Muscle layer of colon (tissue), 2 donors: ENCODE results near the gene DLGAP1.
A peak's percentile ranks its signal among the peaks of the same experiment; 100 is the strongest.

ENCODE experiments used
- H3K27ac ChIP-seq: one replicate; pipeline ENCODE4 v1.7.0; 2013; ENCODE audit warnings: low read depth, mild to moderate bottlenecking, low read length, moderate library complexity
- H3K27me3 ChIP-seq, 2 donors: one replicate each; pipeline ENCODE4 v1.7.0; 2013; ENCODE audit warnings: low read length in 2 of 2, mild to moderate bottlenecking in 2 of 2; ENCODE audit not compliant: insufficient read depth in 2 of 2, control insufficient read depth in 1 of 2
- H3K36me3 ChIP-seq: one replicate; pipeline ENCODE4 v1.7.0; 2013; ENCODE audit warnings: mild to moderate bottlenecking, low read length; ENCODE audit not compliant: insufficient read depth
- H3K4me1 ChIP-seq: one replicate; pipeline ENCODE4 v1.7.0; 2013; ENCODE audit warnings: mild to moderate bottlenecking, low read length; ENCODE audit not compliant: insufficient read depth
- H3K4me3 ChIP-seq, 2 donors: one replicate each; pipeline ENCODE4 v1.7.0; 2013; ENCODE audit warnings: low read length in 2 of 2, low read depth in 1 of 2, mild to moderate bottlenecking in 1 of 2, moderate library complexity in 1 of 2
- H3K9ac ChIP-seq: one replicate; pipeline ENCODE4 v1.7.0; 2013; ENCODE audit warnings: low read length
- H3K9me3 ChIP-seq: one replicate; pipeline ENCODE4 v1.7.0; 2013; ENCODE audit warnings: mild to moderate bottlenecking, low read length
- donor health status: abdominal sarcoma.
- donor health status: Adenocarcinoma of cecum.

The DLGAP1 gene

DNA sequence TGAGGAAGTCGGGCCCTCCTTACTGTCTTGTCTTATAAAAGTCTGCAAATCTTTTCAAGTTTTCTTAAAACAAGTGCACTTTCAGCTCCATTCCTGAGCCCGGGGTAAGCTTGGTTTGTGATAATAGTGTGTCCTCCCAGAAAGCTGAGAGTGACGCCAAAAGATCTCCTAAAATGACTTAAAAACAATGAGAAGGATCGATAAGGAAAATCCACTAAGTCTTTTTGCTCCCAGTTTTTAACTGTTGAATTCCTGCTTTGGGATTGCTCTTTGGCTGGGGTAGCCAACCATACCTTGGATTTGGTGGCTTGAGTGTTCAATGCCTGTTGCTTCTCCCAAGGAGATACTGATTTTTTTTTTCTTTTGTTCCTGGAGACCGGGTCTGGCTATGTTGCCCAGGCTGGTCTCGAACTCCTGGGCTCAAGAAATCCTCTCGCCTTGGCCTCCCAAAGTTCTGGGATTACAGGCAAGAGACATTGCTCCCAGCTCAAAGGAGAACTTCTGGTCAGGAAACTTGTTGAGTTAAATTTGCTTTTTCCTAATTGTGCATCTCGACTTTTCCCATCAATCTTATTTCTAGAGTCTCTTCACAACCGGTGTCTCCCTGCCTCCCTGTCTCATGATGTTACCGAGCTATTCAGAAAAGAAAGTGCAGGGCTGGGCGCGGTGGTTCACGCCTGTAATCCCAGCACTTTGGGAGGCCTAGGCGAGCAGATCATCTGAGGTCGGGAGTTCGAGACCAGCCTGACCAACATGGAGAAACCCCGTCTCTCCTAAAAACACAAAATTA, 1002.2 kb downstream of the DLGAP1 start:
- Histone ChIP-seq H3K4me1 (peaks cover 31% of the 10 kb centered on the region), H3K4me3 (peak overlapping the region; percentile 99 to 100), H3K9me3 (no peaks in the 10 kb centered on the region), H3K27ac (peak overlapping the region; percentile 100), H3K36me3 (peaks cover 14% of the 10 kb centered on the region), H3K9ac (peak overlapping the region; percentile 99), H3K27me3 (no peaks in the 10 kb centered on the region)

- Histone ChIP-seq H3K4me1 (peaks cover 31% of the 10 kb centered on the region), H3K4me3 (peak overlapping the region; percentile 99 to 100), H3K27ac (peak overlapping the region; percentile 100), H3K27me3 (no peaks in the 10 kb centered on the region), H3K9me3 (no peaks in the 10 kb centered on the region), H3K36me3 (peaks cover 9% of the 10 kb centered on the region), H3K9ac (peak overlapping the region; percentile 99)
Observed at GRCh38 chr18:3451989-3452749, 1002.9 kb downstream of the DLGAP1 start.

DNA sequence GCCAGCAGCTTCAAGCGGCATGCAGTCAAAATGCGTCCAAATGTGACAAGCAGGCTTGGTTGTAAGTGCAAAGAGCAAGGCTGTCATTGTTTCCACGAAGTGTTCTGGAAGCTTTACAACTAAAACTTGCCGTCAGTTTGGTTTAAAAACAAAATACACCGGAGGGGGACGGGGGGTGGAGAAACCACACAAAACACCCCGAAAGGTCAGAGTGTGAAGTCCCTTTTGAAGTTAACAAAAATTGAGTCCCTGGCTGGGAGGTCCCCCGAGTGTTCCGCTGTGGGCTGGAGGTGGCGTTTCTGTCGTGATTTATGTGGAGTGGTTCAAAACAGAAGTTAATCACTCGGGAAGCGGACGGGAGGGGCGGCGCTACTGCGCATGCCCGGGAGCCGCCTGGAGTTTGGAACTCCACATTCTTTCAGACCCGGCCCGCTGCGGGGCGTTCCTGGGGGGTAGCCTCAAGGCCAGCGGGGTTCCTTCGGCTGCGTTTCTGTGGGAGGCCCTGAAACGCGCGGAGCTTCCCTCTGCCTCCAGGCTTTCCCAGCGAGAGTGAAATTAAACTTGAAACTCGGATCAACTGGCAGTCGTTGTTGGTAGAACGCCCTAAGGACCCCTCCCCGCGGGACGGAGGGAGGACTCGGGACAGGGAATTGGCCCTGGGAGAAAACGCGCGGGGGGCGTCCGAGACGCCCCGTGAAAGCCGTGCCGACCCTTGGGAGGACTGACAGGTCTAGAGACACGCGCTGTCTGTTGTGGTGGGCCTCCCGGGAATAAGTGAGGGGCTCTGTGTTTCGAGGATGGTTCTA, 1003.7 kb downstream of the DLGAP1 start:
- peaks cover under 1% of the 10 kb centered on the region for H3K36me3 ChIP-seq
- H3K4me1 ChIP-seq = peaks cover 37% of the 10 kb centered on the region
- peak overlapping the region; percentile 99 to 100 for H3K4me3 ChIP-seq
- H3K9me3 ChIP-seq = no peaks in the 10 kb centered on the region
- H3K27me3 ChIP-seq = no peaks in the 10 kb centered on the region
- H3K9ac ChIP-seq = peak overlapping the region; percentile 99
- peak overlapping the region; percentile 100 for H3K27ac ChIP-seq

DNA sequence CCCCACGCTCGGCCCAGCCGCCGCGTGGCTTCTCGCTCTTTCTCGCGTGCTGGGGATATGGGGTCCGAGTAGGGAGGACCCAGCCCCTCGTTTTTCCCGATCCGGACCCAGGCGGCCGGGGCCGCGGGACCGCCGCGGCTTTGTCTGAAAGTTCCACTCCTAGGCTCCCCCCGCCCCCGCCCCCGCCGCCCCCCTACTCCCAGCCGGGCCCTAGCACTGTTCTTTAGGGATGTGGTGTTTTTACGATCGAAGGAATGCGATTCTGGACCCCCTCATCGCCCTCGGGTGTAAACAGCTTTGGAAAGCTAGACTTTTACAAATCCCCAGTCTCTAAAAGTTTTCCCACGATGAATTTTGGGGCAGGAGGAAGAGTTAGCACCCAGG, 1004.3 kb downstream of the DLGAP1 start:
- no peaks in the 10 kb centered on the region for H3K9me3 ChIP-seq
- peak overlapping the region; percentile 99 to 100 for H3K4me3 ChIP-seq
- peak overlapping the region; percentile 100 for H3K27ac ChIP-seq
- no peaks in the 10 kb centered on the region for H3K36me3 ChIP-seq
- H3K4me1 ChIP-seq = peaks cover 34% of the 10 kb centered on the region
- no peaks in the 10 kb centered on the region for H3K27me3 ChIP-seq
- H3K9ac ChIP-seq = peak overlapping the region; percentile 99

GRCh38 chr18:3450012-3450798, 1004.9 kb downstream of the DLGAP1 start, which contains the start of gene TGIF1:
TSS of gene TGIF1 (plus strand) at chr18:3450172. CDS start at chr18:3450490, 318 bp downstream.
- no peaks in the 10 kb centered on the region for H3K27me3 ChIP-seq
- peak within 1 kb of the TSS; percentile 99 to 100 for H3K4me3 ChIP-seq
- peaks cover 28% of the 10 kb centered on the region for H3K4me1 ChIP-seq
- H3K9ac ChIP-seq = peak within 1 kb of the TSS; percentile 99
- no peaks in the 10 kb centered on the region for H3K36me3 ChIP-seq
- H3K27ac ChIP-seq = peak within 1 kb of the TSS; percentile 100
- no peaks in the 10 kb centered on the region for H3K9me3 ChIP-seq

- H3K27me3 ChIP-seq = no peaks in the 10 kb centered on the region
- H3K36me3 ChIP-seq = no peaks in the 10 kb centered on the region
- H3K4me1 ChIP-seq = peaks cover 22% of the 10 kb centered on the region
- H3K9me3 ChIP-seq = no peaks in the 10 kb centered on the region
- no peak overlapping the region for H3K9ac ChIP-seq
- peak overlapping the region; percentile 99 for H3K27ac ChIP-seq
- H3K4me3 ChIP-seq = peak overlapping the region; percentile 70 to 76
Observed at GRCh38 chr18:3449512-3450011, 1005.5 kb downstream of the DLGAP1 start.

- Histone ChIP-seq H3K4me1 (peaks cover 22% of the 10 kb centered on the region), H3K27me3 (no peaks in the 10 kb centered on the region), H3K27ac (peak overlapping the region; percentile 99), H3K36me3 (no peaks in the 10 kb centered on the region), H3K9ac (peak overlapping the region; percentile 95), H3K9me3 (no peaks in the 10 kb centered on the region), H3K4me3 (peak overlapping the region; percentile 70 to 76)
Observed at GRCh38 chr18:3448838-3449511, 1006.1 kb downstream of the DLGAP1 start.

GRCh38 chr18:3447895-3448837, 1006.9 kb downstream of the DLGAP1 start:
- peaks cover 18% of the 10 kb centered on the region for H3K4me1 ChIP-seq
- H3K36me3 ChIP-seq = no peaks in the 10 kb centered on the region
- H3K27ac ChIP-seq = peak overlapping the region; percentile 99
- no peaks in the 10 kb centered on the region for H3K9me3 ChIP-seq
- H3K27me3 ChIP-seq = no peaks in the 10 kb centered on the region
- H3K9ac ChIP-seq = peak overlapping the region; percentile 95
- H3K4me3 ChIP-seq = peak overlapping the region; percentile 70 to 76

DNA sequence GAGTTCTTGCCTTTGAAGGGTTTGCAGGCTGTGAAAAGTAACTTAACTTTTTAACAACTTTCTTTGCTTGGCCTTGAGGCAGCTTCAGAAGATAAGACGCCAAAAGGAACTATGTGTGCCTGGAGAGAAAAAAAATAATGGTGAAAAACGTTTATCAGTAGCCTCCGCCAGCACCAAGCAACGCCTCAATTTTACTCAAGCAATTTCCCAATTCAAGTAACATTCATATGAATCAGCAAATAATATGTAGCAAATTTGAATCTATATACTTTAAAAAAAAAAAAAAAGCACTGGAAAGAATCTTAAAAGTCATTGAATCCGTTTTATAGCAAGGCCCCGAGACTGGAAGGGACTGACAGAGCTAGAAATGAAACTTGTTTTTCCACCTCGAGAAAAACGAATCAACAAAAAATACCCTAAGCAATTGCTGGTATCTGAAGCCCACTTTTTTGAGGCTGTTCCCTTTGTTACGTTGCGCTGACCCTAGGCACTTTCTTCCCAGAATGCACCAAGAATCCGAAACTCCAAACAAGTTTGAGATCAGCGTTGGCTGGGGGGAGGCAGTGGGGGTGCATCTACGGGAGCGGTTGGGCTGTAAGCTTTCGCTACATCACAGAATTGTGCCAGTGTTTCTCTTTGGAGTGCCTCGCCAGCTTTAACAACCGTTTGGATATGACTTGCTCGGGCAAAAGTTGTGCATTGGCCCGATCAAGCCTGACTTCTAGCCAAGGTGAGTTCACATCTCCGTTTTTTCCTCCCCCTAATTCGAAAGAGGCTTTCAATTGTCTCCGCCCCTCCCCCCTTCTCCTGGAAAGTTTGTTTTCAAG, 1007.8 kb downstream of the DLGAP1 start:
- H3K9ac ChIP-seq = peak overlapping the region; percentile 72
- H3K27me3 ChIP-seq = no peaks in the 10 kb centered on the region
- peaks cover 10% of the 10 kb centered on the region for H3K4me1 ChIP-seq
- H3K9me3 ChIP-seq = no peaks in the 10 kb centered on the region
- peak overlapping the region; percentile 70 for H3K4me3 ChIP-seq
- H3K27ac ChIP-seq = peak overlapping the region; percentile 99
- H3K36me3 ChIP-seq = no peaks in the 10 kb centered on the region
